Measurements from ENCODE around the gene PPME1.

PPME1 gene

DNA sequence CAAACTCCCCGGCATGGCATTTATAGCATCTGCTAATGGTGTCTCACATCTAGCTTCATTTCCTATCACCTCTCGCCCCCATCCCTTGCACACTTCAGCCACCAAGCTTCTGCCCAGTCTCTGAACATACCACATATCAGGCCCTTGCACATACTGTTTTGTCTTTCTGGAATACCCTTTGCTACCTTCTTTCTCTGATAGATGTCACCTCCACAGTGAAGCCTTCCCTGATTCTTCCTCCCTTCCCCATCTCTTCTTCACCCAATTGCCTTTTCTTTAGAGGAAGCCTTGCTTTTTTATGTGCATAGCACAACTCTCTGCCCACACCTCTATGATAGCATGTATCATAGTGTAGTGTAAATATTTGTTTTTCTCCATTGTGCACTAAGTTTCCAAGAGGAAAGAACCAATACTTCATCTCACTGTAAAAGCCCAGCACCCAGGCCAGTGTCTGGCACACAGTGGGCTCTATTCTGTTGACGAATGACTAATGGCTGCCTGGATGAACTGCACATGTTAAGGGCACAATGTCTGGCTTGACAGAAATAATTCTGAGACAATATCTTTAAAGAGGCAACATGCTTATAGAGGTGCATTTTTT lies 112.6 kb downstream of the PPME1 start:
- DNase-seq, result no peak

- no peak for DNase-seq
Observed at GRCh38 chr11:74284466-74284865, 113.4 kb downstream of the PPME1 start.

- DNase-seq, result no peak
Observed at GRCh38 chr11:74288161-74288560, 117.1 kb downstream of the PPME1 start.

GRCh38 chr11:74288911-74289310 lies 117.8 kb downstream of the PPME1 start:
- DNase-seq, result no peak

DNA sequence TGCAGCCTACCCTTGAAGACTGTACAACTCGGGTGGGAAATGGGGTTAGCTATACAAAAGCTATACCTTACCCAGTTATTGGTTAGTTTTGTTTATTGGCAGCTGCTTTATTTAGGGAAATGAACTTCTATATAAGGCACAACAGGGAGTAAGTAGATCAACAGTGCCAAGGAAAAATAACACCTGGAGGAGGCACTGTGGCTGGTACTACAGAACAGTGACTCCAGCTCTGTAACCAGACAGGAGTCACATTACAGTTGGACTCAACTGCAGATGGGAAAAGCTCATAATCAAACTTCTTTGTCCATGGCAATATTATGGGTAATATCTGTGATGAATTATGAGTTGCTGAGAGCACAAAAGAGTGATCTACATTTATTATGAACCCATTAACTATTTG lies 126.4 kb downstream of the PPME1 start:
- DNase-seq, result no peak

DNA sequence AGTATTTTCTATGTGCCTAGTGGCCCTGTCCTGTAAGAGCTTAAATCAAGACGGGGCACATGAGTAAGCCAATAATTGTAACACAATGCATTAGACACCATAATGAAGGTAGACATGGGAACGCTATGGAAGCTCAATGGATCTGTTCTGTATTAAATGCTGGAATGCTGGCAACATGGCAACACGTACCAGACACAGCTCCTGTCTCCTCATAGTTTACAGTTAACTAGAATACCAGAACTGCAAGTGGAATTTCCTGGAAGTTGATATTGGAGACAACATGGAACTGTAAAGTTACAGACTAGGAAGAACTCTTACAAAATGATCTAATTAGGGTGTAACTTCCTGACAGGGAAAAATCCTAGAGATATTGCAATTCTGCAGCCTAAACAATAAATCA lies 127.9 kb downstream of the PPME1 start:
- DNase-seq, result no peak
